ENCODE data around the gene OXLD1. TPM values are rescaled to one million over a fixed set of nuclear protein-coding genes. Genes with fewer than 3 reads are reported as not detected.
A peak's percentile ranks its signal among the peaks of the same experiment; 100 is the strongest.
"Not testable (repeated sequence)": the region's sequence is repeated elsewhere in the genome, so short reads cannot be mapped to it uniquely, and the experiment has no call there.

The OXLD1 gene
- total and polyA plus RNA-seq, 2 experiments from 2014 or later, result 48.5 to 49.3 TPM

- no peaks in the 10 kb centered on the region for H4K20me1 ChIP-seq (ENCODE audit: insufficient read depth)
- no peak for DNase-seq
- no peak for TF ChIP-seq EZH2 (IDR thresholded peaks at IDR 0.05; ENCODE audit: insufficient read depth, poor library complexity, severe bottlenecking)
- TF ChIP-seq EZH2phosphoT487 (IDR thresholded peaks at IDR 0.05; ENCODE audit: insufficient read depth, low read depth), result no peak
- H3K4me1 ChIP-seq (ENCODE audit: insufficient read depth), result peaks cover 15% of the 10 kb centered on the region
- no peaks in the 10 kb centered on the region for H3K9me3 ChIP-seq (ENCODE audit: low read depth)
- no peak overlapping the region for H3K27ac ChIP-seq
- H3K4me3 ChIP-seq, result no peak overlapping the region
- WGBS, 2 experiments (ENCODE audit: low coverage in 1 of 2, low lambda C conversion rate in 2 of 2, missing lambda C conversion rate in 2 of 2), result 85 to 88% methylated on average over 11 of the region's 11 CpGs
- no peak overlapping the region for H2AFZ ChIP-seq
- H3K36me3 ChIP-seq (ENCODE audit: low read depth), result no peaks in the 10 kb centered on the region; the same call in 1 of the 2 replicates
- H3K4me2 ChIP-seq (ENCODE audit: unreplicated experiment), result no peak overlapping the region
- peaks cover 81% of the 10 kb centered on the region for H3K79me2 ChIP-seq (ENCODE audit: insufficient read depth)
- in situ Hi-C loops (cut with MboI), result no loop called here
- H3K9me2 ChIP-seq (ENCODE audit: insufficient read depth), result no peaks in the 10 kb centered on the region
- H3K9ac ChIP-seq, result no peak overlapping the region
- no peaks in the 10 kb centered on the region for H3K27me3 ChIP-seq (replicated peaks; ENCODE audit: insufficient read depth)
- H3F3A ChIP-seq (ENCODE audit: insufficient read depth), result peaks cover 13% of the 10 kb centered on the region
Measured at GRCh38 chr17:81680150-81680549, 13.7 kb upstream of the OXLD1 start.

- no peaks in the 10 kb centered on the region for H3K27me3 ChIP-seq (replicated peaks; ENCODE audit: insufficient read depth)
- DNase-seq, result no peak
- H4K20me1 ChIP-seq (ENCODE audit: insufficient read depth), result no peaks in the 10 kb centered on the region
- in situ Hi-C loops (cut with MboI), result no loop called here
- H3K79me2 ChIP-seq (ENCODE audit: insufficient read depth), result peaks cover 57% of the 10 kb centered on the region
- no peaks in the 10 kb centered on the region; the same call in 1 of the 2 replicates for H3K36me3 ChIP-seq (ENCODE audit: low read depth)
- no peak for TF ChIP-seq EZH2 (IDR thresholded peaks at IDR 0.05; ENCODE audit: insufficient read depth, poor library complexity, severe bottlenecking)
- no peak for TF ChIP-seq EZH2phosphoT487 (IDR thresholded peaks at IDR 0.05; ENCODE audit: insufficient read depth, low read depth)
- H3K9me3 ChIP-seq (ENCODE audit: low read depth), result no peaks in the 10 kb centered on the region
- H2AFZ ChIP-seq, result no peak overlapping the region
- H3K4me2 ChIP-seq (ENCODE audit: unreplicated experiment), result no peak overlapping the region
- no peak overlapping the region for H3K4me3 ChIP-seq
- 0 out of 2 replicates have a peak, but pooled peaks cover 9% of the 10 kb centered on the region for H3F3A ChIP-seq (ENCODE audit: insufficient read depth)
- no peak overlapping the region for H3K27ac ChIP-seq
- 0 out of 2 replicates have a peak, but pooled peaks cover under 1% of the 10 kb centered on the region for H3K4me1 ChIP-seq (ENCODE audit: insufficient read depth)
- no peaks in the 10 kb centered on the region for H3K9me2 ChIP-seq (ENCODE audit: insufficient read depth)
- H3K9ac ChIP-seq, result no peak overlapping the region
- WGBS, 2 experiments (ENCODE audit: low coverage in 1 of 2, low lambda C conversion rate in 2 of 2, missing lambda C conversion rate in 2 of 2), result 90 to 91% methylated on average over 15 to 16 of the region's 17 CpGs
Measured at GRCh38 chr17:81676906-81677305, 10.5 kb upstream of the OXLD1 start.

DNA sequence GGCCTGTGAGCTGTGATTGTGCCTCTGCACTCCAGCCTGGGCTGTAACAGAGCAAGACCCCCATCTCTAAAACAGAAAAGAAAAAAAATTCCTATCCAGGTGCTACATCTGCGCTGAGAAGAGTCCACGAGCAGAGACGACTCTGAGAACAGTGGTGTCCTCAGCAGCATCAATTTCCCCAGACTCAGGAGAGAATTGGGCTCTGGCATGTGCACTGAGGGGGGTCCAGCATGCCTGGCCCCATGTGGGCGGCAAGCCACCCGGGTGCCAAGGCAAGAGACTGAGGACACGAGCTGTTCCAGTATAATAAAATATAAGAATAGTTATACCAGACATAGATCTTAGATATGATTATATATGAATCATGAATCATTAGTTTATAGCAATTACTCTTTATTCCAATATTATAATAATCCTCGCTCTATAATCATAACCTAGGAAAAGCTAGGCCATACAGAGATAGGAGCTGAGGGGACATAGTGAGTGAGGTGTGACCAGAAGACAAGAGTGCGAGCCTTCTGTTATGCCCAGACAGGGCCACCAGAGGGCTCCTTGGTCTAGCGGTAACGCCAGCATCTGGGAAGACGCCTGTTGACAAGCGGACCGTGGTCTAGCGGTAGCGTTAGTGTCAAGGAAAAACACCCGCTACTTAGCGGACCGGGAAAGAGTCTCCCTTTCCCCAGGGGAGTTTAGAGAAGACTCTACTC is 9.3 kb upstream of the OXLD1 start:
- H3K9me2 ChIP-seq (ENCODE audit: insufficient read depth); H4K20me1 ChIP-seq (ENCODE audit: insufficient read depth); H3K36me3 ChIP-seq (ENCODE audit: low read depth); H3K4me1 ChIP-seq (ENCODE audit: insufficient read depth); H3K27me3 ChIP-seq (replicated peaks; ENCODE audit: insufficient read depth); H2AFZ ChIP-seq; H3K9me3 ChIP-seq (ENCODE audit: low read depth); H3K9ac ChIP-seq; H3K4me3 ChIP-seq; H3K27ac ChIP-seq; H3K4me2 ChIP-seq (ENCODE audit: unreplicated experiment); H3F3A ChIP-seq (ENCODE audit: insufficient read depth); in situ Hi-C loops (cut with MboI): not testable (repeated sequence)
- peaks cover 50% of the 10 kb centered on the region for H3K79me2 ChIP-seq (ENCODE audit: insufficient read depth)
- 33 to 39% methylated on average over 18 of the region's 18 CpGs for whole genome bisulfite sequencing, 2 experiments (ENCODE audit: low coverage in 1 of 2, low lambda C conversion rate in 2 of 2, missing lambda C conversion rate in 2 of 2)
- DNase-seq, result peak; percentile 53

GRCh38 chr17:81673561-81674258 is 7.3 kb upstream of the OXLD1 start:
- Histone ChIP-seq H3K9me3 (ENCODE audit: low read depth) (no peaks in the 10 kb centered on the region), H3K4me3 (no peak overlapping the region), H3K27ac (no peak overlapping the region), H2AFZ (no peak overlapping the region), H3K9me2 (ENCODE audit: insufficient read depth) (no peaks in the 10 kb centered on the region), H3K4me2 (ENCODE audit: unreplicated experiment) (no peak overlapping the region), H3F3A (ENCODE audit: insufficient read depth) (0 out of 2 replicates have a peak, but pooled peaks cover 9% of the 10 kb centered on the region), H3K27me3 (replicated peaks; ENCODE audit: insufficient read depth) (no peaks in the 10 kb centered on the region), H3K36me3 (ENCODE audit: low read depth) (no peaks in the 10 kb centered on the region; the same call in 1 of the 2 replicates), H3K4me1 (ENCODE audit: insufficient read depth) (no peaks in the 10 kb centered on the region), H4K20me1 (ENCODE audit: insufficient read depth) (no peaks in the 10 kb centered on the region), H3K9ac (no peak overlapping the region), H3K79me2 (ENCODE audit: insufficient read depth) (peaks cover 47% of the 10 kb centered on the region)
- in situ Hi-C loops (cut with MboI), result no loop called here
- 75 to 79% methylated on average over 18 of the region's 18 CpGs for WGBS, 2 experiments (ENCODE audit: low coverage in 1 of 2, low lambda C conversion rate in 2 of 2, missing lambda C conversion rate in 2 of 2)
- no peak for DNase-seq
- TF ChIP-seq EZH2phosphoT487 (IDR thresholded peaks at IDR 0.05; ENCODE audit: insufficient read depth, low read depth) (no peak), EZH2 (IDR thresholded peaks at IDR 0.05; ENCODE audit: insufficient read depth, poor library complexity, severe bottlenecking) (no peak)
